HepG2 (cell line): ENCODE measurements around the gene RHOT2. TPM values are rescaled to one million over a fixed set of nuclear protein-coding genes. Genes with fewer than 3 reads are reported as not detected.

Experiments
- CBX1 ChIP-seq: IDR thresholded peaks from one replicate; pipeline ENCODE4 v1.6.1; 2016; ENCODE audit warnings: antibody characterized with exemption, low read depth
- CENPT ChIP-seq: sonication (generic); formaldehyde crosslinking; IDR thresholded peaks from 2 replicates; pipeline ENCODE4 v1.8.0; 2022; ENCODE audit warnings: low read depth, mild to moderate bottlenecking, moderate library complexity, missing genetic modification reagents
- CTCF ChIP-seq: sonication (generic); formaldehyde crosslinking; IDR thresholded peaks from 2 replicates; pipeline ENCODE4 v1.5.0; 2020; ENCODE audit warnings: mild to moderate bottlenecking, missing genetic modification reagents, moderate library complexity
- DNMT1 ChIP-seq: sonication (generic); formaldehyde crosslinking; IDR thresholded peaks from 2 replicates; pipeline ENCODE4 v1.5.1; 2020; ENCODE audit warnings: mild to moderate bottlenecking, missing genetic modification reagents
- ETS1 ChIP-seq: sonication (generic); formaldehyde crosslinking; IDR thresholded peaks from 2 replicates; pipeline ENCODE4 v1.4.0; 2020; ENCODE audit warnings: missing genetic modification reagents
- GTF3A ChIP-seq: sonication (generic); formaldehyde crosslinking; conservative IDR thresholded peaks from 2 replicates; pipeline ENCODE4 v1.4.0; 2020; ENCODE audit warnings: mild to moderate bottlenecking, missing genetic modification reagents
- HNRNPLL ChIP-seq: fragments of 200-400 bp; formaldehyde crosslinking; IDR thresholded peaks from 2 replicates; pipeline ENCODE4 v1.6.1; 2017; ENCODE audit warnings: mild to moderate bottlenecking, low read depth, low read length; ENCODE audit not compliant: poor library complexity, severe bottlenecking
- IRX3 ChIP-seq: sonication (generic); formaldehyde crosslinking; IDR thresholded peaks from 2 replicates; pipeline ENCODE4 v1.8.1; 2023; ENCODE audit warnings: mild to moderate bottlenecking, low read depth, missing genetic modification reagents, borderline replicate concordance
- JDP2 ChIP-seq: sonication (generic); formaldehyde crosslinking; IDR thresholded peaks from 2 replicates; pipeline ENCODE4 v1.8.1; 2022; ENCODE audit warnings: missing genetic modification reagents, borderline replicate concordance
- KLF9 ChIP-seq: IDR thresholded peaks from 2 replicates; pipeline ENCODE4 v1.6.1; 2016; ENCODE audit warnings: low read depth
- RBM22 ChIP-seq: fragments of 200-400 bp; formaldehyde crosslinking; optimal IDR thresholded peaks from 2 replicates; pipeline ENCODE3; 2017; ENCODE audit warnings: mild to moderate bottlenecking, low read length, moderate library complexity
- RNF2 ChIP-seq: fragments of 450-650 bp; conservative IDR thresholded peaks from 2 replicates; pipeline ENCODE4 v1.6.1; 2016; ENCODE audit warnings: low read depth
- SKI ChIP-seq: fragments of 450-650 bp; IDR thresholded peaks from one replicate; pipeline ENCODE4 v1.6.1; 2018; ENCODE audit warnings: mild to moderate bottlenecking; ENCODE audit not compliant: partially characterized antibody
- SRSF4 ChIP-seq: fragments of 200-400 bp; formaldehyde crosslinking; IDR thresholded peaks from one replicate; pipeline ENCODE4 v1.6.1; 2018; ENCODE audit warnings: mild to moderate bottlenecking, low read depth, low read length, moderate library complexity; ENCODE audit not compliant: poor library complexity, severe bottlenecking
- ZBTB4 ChIP-seq: sonication (generic); formaldehyde crosslinking; IDR thresholded peaks from 2 replicates; pipeline ENCODE4 v1.4.0; 2020; ENCODE audit warnings: missing genetic modification reagents, mild to moderate bottlenecking, borderline replicate concordance
- ZNF362 ChIP-seq: sonication (generic); formaldehyde crosslinking; IDR thresholded peaks from 2 replicates; pipeline ENCODE4 v1.4.0; 2020; ENCODE audit warnings: missing genetic modification reagents, mild to moderate bottlenecking, borderline replicate concordance
- ZNF430 ChIP-seq: sonication (generic); formaldehyde crosslinking; IDR thresholded peaks from 2 replicates; pipeline ENCODE4 v1.9.0; 2021; ENCODE audit warnings: mild to moderate bottlenecking, missing genetic modification reagents
- ZNF547 ChIP-seq: sonication (generic); formaldehyde crosslinking; IDR thresholded peaks from 2 replicates; pipeline ENCODE4 v1.5.1; 2020; ENCODE audit warnings: mild to moderate bottlenecking, missing genetic modification reagents
- ZNF652 ChIP-seq: IDR thresholded peaks from 2 replicates; pipeline ENCODE4 v1.6.1; 2016; ENCODE audit warnings: low read depth, borderline replicate concordance
- ZNF780A ChIP-seq: sonication (generic); formaldehyde crosslinking; IDR thresholded peaks from 2 replicates; pipeline ENCODE4 v1.8.0; 2022; ENCODE audit warnings: mild to moderate bottlenecking, missing genetic modification reagents, moderate library complexity
- ZSCAN9 ChIP-seq: IDR thresholded peaks from 2 replicates; pipeline ENCODE4 v1.6.1; 2016; ENCODE audit warnings: borderline replicate concordance
- polyA plus RNA-seq, 8 experiments: library from polyadenylated mRNA; depleted of rRNA in 3 of 8; stranded (reverse) in 7 of 8; unstranded in 1 of 8; fragments of >200 nt; fragmentation: Illumina TruSeq in 4 of 8; extraction: Trizol in 4 of 8; gene quantifications; 2 replicates each; pipeline versions ENCODE4 v1.2.1 to v1.2.3, GENCODE V29; 2011 to 2016; ENCODE audit warnings: low read depth in 4 of 8, missing spikeins in 1 of 8, mixed read lengths in 1 of 8; ENCODE audit not compliant: insufficient read depth in 1 of 8
- total RNA-seq, 5 experiments: library from RNA; depleted of rRNA; stranded (reverse); fragments of >200 nt; fragmentation: Illumina TruSeq; extraction: Trizol; gene quantifications; 2 replicates each; pipeline ENCODE4 v1.2.3, GENCODE V29; 2016; ENCODE audit warnings: low read depth in 1 of 5

The RHOT2 gene
- total and polyA plus RNA-seq, 2 of the 13 experiments (the other 11 are each of a cell fraction or from before 2014, with no cell fraction given), result 63.6 to 76.9 TPM

- TF ChIP-seq ETS1 (CRISPR knock-in tag), result no peak
- TF ChIP-seq ZNF780A, result no peak
- TF ChIP-seq ZBTB4 (CRISPR knock-in tag), result no peak
- no peak for TF ChIP-seq CTCF (CRISPR knock-in tag)
- no peak for TF ChIP-seq SRSF4
- no peak for TF ChIP-seq RNF2
- no peak for TF ChIP-seq RBM22
- TF ChIP-seq ZNF652 (CRISPR knock-in tag), result no peak
- TF ChIP-seq ZNF430 (CRISPR knock-in tag), result no peak
- no peak for TF ChIP-seq HNRNPLL
- TF ChIP-seq ZSCAN9 (CRISPR knock-in tag), result peak; percentile 69; the same call in 1 of the 2 replicates
- no peak; the same call in 1 of the 2 replicates for TF ChIP-seq JDP2 (CRISPR knock-in tag)
- TF ChIP-seq KLF9 (CRISPR knock-in tag), result no peak
- no peak for TF ChIP-seq DNMT1
- no peak for TF ChIP-seq CBX1
- TF ChIP-seq CENPT, result no peak
- peak; percentile 76; the same call in 1 of the 2 replicates for TF ChIP-seq ZNF547 (CRISPR knock-in tag)
- peak; percentile 94 for TF ChIP-seq IRX3 (CRISPR knock-in tag)
- no peak for TF ChIP-seq SKI
- no peak for TF ChIP-seq ZNF362 (CRISPR knock-in tag)
- no peak for TF ChIP-seq GTF3A (CRISPR knock-in tag)
Measured at GRCh38 chr16:700684-701584, 33.0 kb downstream of the RHOT2 start (continued).
